Neural progenitor cell (in vitro differentiated cells): ENCODE measurements around the gene KRT222.

Source experiments
- EZH2 ChIP-seq: fragments of 200-600 bp; sonication (generic); IDR thresholded peaks from 2 replicates; pipeline ENCODE4 v1.6.1; 2017; ENCODE audit warnings: antibody characterized with exemption, mild to moderate bottlenecking, moderate library complexity
- EZH2phosphoT487 ChIP-seq: fragments of 200-600 bp; sonication (generic); IDR thresholded peaks from 2 replicates; pipeline ENCODE4 v1.6.1; 2017; ENCODE audit warnings: antibody characterized with exemption
- TF ChIP-seq, protein P1 (sequence below): fragments of 200-600 bp; sonication (generic); IDR thresholded peaks from 2 replicates; pipeline ENCODE4 v1.5.1; 2017; ENCODE audit warnings: antibody characterized with exemption, mild to moderate bottlenecking

- TF ChIP-seq, protein P1, sequence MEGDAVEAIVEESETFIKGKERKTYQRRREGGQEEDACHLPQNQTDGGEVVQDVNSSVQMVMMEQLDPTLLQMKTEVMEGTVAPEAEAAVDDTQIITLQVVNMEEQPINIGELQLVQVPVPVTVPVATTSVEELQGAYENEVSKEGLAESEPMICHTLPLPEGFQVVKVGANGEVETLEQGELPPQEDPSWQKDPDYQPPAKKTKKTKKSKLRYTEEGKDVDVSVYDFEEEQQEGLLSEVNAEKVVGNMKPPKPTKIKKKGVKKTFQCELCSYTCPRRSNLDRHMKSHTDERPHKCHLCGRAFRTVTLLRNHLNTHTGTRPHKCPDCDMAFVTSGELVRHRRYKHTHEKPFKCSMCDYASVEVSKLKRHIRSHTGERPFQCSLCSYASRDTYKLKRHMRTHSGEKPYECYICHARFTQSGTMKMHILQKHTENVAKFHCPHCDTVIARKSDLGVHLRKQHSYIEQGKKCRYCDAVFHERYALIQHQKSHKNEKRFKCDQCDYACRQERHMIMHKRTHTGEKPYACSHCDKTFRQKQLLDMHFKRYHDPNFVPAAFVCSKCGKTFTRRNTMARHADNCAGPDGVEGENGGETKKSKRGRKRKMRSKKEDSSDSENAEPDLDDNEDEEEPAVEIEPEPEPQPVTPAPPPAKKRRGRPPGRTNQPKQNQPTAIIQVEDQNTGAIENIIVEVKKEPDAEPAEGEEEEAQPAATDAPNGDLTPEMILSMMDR: no peak
- TF ChIP-seq EZH2 (no peak), EZH2phosphoT487 (no peak)
These were observed 46.0 kb downstream of the KRT222 start for GRCh38 chr17:40618754-40619625.
